ENCODE results near the gene MGAT3.
A peak's percentile ranks its signal among the peaks of the same experiment; 100 is the strongest.

DNA sequence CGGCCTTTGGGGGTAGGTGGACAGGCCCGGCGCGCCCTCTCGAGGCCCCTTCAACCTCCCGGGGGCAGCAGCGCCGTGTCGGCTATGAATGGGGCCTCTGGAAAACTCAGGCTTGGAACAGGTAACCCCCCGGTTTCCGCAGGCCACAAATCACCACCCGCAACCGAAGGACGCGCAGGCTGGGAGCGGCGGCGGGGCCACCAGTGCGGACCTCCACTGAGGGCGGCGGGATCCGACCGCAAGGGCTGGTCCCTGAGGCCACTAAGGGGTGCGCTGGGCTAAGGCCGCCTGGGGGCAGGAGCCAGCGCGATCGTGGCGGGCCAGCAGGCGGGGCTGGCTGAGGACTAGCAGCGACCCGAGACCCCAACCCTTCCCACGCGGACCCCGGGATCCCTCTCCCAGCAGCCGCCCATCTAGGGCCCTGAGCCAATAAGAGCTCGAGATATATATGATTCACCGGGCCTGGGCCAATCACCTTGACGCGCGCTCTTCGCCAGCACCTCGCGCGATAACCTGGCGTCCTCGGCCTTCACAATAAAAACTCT is 62.9 kb downstream of the MGAT3 start:
- TF ChIP-seq CTCF (conservative IDR thresholded peaks at IDR 0.05) (peak; percentile 58), ZFX (IDR thresholded peaks at IDR 0.05) (peak; percentile 86)

Measured in C4-2B (cell line).